AG08395 (cell line): Measurements from ENCODE around the gene NUDC.
A peak's percentile ranks its signal among the peaks of the same experiment; 100 is the strongest.

ENCODE experiments used
- DNase-seq: peaks from one replicate; pipeline ENCODE4 v3.0.0; 2012; ENCODE audit warnings: mixed read lengths, low spot score

NUDC gene

DNA sequence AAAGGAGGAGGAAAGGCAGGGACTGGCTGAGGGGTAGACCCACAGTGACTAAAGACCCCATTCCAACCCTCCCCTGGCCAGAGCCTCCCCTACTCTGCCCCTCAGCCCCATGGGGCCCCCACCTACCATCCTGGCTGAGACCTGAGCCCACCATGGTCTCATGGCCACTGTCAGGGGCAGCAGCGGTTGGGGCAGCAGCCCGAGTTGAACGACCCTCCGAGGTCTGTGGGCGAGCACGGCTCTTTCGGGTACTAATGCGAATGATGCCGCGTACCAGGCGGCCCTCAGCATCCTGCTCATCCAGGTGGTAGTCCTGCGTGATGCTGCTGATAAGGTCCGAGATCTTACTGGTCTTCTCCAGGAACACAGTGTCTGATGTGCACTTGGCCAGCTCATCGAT is 29.7 kb downstream of the NUDC start:
- no peak for DNase-seq

DNA sequence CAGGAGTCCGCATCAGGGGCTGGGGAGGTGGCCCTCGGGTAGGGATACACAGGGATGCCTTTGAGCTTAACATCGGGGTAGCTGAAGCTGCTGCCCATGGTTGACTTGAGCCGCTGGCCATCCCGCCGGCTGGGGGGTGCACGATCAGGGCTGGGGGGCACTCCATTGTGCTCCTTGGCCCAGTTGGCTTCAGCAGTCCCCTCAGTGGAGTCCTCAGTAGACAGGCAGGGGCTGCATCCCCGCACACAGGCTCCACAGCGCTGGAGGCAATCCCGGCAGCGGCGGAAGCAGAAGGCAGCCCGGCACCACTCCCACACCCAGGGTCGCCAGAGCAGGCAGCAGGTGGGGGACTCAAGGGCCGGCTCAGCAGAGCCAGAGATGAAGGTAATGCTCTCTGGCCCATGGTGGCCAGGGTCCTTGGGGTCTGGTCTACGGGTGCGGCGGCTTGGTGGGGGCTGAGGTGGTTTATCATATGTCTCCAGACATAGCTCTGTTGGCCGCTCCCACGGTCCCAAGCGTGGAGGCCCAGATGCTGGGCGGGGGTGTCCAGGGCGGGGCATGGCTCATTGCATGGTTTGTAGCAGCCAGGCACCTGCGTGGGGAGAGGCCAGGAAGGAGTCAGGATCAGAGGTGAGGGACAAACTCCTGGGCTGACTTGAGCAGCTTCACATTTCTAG is 30.4 kb downstream of the NUDC start:
- no peak for DNase-seq

DNA sequence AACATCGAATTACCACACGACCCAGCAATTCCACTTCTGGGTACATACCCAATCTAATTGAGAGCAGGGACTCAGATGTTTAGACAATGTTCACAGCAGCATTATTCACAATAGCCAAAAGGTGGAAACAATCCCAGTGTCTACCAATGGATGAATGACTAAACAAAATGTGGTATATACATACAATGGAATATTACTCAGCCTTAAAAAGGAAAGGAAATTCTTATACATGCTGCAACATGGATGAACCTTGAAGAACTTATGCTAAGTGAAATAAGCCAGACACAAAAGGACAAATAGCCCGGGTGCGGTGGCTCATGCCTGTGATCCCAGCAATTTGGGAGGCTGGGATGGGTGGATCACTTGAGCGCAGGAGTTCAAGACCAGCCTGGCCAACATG is 31.8 kb downstream of the NUDC start:
- DNase-seq: no peak

DNA sequence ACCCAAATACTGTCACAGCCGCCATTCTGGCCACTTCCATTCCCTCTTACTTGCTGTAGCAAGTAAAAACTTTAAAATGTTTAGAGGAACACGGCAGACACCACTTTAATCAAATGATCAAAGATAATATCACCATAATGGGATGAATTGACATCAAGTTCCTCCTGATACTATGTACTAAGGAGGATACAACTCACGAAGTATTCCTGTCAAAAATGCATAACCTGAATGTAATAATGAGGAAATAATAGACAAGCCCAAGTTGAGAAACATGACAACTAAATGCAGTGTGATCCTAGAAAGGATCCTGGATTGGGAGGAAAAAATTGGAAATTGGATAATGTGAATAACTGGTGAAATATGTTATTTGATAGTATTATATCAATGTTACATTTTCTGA is 34.8 kb downstream of the NUDC start:
- DNase-seq: no peak

DNA sequence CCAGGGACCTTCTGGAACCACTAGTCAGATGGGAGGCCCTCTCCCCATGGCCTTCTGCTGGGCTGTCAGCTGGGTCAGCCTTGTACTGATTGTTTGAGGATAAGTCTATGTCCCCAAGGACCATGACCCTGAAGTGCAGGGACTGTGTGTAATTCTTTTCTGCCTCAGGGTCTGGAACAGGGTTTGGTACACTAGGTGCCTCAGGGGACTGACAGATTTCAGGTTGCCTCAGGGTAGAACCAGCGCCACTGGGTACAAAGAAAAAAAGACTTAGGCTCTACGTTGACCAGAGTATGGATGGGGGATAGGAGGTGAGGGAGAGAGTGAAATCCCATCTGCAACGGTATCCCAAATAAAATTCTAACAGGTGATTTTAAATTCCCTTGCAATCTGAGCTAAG is 35.8 kb downstream of the NUDC start:
- DNase-seq: no peak

DNA sequence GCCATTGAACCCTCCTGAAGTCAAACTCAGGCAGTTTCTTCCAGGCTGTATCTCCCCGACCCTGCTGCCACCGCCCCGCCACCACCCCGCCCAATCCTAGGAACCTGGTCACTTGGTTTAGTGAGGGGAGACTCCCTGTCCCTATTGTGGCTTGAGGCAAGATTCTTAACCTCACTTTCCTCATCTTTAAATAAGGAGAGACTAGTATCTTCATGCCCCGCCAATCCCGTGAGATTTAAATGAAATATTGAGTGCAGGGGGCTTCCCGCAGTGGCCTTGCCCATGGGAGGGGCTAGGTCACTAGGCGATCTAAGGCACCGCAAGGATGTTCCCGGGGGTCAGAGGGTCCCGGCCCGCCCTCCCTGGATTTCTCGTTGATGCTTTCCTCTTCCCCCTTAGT is 37.7 kb downstream of the NUDC start:
- DNase-seq: no peak

DNA sequence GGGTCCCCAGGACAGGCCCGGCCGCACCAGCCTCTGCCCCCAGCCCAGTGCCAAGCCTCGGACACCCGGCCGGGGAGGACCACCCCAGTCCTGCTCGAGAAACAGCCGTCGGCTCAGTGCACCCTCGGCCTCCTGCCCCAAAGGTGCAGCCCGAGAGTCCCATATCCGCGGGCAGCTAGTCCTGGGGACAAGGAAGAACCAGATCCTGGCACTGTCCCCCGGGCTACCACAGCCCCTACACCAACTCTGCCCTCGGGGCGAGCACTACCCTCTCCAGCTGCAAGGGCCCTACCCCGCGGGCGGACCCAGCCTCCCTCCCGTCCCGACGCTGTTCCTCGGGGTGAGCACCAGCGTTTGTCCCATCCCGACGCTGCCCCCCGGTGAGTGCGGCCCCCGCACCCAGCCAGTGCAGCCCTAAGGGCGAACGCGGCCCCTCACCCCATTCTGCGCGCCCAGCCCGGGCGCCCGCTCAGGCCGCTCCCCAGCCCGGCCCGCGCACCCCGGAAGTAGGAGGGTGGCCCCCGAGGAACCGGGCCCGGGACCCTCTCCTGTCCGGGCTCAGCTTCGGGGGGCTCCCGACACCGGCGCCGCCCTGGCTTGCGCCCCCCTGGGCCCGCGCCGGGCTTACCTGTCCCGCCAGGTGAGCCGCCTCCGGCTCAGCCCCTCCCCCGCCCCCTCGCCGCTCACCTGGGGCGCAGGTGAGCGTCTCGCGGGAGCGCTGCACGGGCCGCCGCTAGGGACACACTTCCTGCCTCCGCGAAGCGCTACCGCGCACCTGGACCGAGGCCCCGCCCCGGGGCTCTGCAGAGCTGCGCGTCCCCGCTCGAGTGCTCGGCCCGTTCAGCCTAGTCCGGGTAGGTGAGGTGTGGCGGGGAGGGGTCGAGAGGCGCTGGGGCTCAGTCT is 38.4 kb downstream of the NUDC start, which contains the start of gene KDF1:
KDF1 (minus strand) TSS at position 747 of the 903 bp plus-strand sequence. CDS start 8,088 bp downstream, outside the sequence.
- DNase-seq: no peak

DNA sequence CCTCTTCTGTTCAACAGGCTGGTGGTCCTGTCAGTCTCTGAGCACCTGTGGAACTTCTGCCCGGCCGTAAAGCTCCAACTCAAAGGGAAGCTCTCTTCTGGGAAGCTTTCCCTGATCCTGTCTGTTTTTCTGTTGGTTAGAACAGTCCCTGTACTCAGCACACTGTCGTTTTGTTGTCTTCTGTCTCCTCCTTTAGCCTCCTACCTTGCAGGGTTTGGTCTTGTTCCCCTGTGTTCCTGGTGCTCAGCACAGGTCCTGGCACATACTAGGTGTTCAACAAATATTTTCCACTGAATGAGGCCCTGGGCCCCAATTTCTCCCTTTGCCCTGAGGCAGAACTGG is 39.1 kb downstream of the NUDC start:
- DNase-seq: no peak

DNA sequence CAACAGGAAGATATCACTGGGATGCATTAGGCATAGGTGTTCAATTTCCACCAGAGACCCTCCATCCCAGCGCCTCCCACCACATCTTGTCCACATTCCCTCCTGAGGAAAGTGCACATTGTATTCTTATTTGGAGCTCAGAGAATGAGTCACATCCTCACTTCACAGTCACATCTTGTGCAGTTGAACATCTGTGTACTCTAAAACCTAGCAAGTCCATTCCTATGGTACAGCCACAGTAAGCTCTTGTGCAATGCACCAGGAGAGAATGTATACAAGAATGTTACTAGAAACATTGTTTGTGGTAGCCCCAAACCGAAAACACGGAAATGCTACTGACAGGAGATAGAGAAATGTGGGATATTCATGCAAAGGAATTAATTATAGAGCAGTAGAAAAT is 40.3 kb downstream of the NUDC start:
- peak; percentile 88 for DNase-seq

DNA sequence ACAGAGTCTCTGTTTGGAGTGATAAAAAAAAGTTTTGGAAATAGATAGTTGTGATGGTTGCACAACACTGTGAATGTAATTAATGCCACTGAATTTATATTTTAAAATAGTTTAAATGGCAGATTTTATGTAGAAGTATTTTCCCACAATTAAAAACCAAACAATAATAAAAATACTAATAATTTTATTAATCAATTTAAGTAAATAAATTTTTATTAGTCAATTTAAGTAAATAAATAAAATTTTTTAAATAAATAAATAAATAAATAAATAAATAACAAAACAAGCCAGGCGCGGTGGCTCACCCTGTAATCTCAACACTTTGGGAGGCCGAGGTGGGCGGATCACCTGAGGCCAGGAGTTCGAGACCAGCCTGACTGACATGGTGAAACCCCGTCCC is 43.7 kb downstream of the NUDC start:
- no peak for DNase-seq

DNA sequence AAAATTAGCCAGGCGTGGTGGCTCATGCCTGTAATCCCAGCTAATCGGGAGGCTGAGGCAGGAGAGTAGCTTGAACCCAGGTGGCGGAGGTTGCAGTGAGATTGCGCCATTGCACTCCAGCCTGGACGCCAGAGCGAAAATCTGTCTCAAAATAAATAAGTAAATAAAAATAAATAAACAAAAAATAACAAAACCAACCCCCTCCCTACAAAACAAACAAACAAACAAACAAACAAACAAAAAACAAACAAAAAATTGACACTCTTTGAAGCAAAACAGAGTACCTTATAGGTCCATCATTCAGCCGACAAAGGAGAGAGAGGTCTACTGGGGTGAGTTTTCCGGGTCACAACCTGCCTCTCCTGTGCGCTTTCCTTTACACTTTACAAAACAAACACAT is 44.1 kb downstream of the NUDC start:
- DNase-seq: no peak

DNA sequence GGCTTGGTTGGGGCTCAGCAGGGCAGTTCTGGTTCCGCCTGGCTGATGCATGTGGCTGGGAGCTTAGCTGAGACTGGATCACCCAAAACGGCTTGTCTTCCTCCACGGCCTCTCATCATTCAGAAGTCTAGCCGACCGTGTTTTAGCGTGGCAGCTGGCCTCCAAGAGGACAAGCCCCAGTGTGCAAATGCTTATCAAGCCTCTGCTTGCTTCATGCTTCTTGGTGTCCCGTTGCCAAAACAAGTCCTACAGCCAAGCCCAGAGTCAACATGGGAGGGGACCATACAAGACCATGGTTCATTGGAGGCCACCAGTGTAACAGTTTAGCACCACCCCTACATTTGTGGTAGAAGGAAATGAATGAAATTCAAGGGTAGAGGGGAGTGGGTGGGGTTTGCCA is 49.3 kb downstream of the NUDC start:
- DNase-seq: no peak

DNA sequence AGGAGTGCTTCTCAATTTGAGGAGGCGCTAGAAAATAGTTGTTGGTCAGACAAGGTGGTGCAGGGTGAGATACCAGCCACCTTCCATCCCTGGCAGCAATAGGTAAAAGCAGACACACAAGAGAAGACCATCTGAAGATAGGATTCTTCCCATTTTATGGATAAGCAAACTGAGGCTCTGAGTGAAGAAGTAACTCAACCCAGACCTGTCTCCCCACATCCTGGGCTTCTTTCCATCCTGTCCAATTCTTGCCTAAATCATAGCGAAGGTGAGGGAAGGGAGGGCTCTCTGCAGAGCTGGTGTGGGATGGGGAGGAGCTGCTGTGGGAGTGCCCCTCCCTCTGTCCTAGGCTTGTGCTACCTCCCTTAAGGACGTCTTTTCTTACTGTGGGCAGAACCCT is 50.0 kb downstream of the NUDC start:
- DNase-seq: no peak

DNA sequence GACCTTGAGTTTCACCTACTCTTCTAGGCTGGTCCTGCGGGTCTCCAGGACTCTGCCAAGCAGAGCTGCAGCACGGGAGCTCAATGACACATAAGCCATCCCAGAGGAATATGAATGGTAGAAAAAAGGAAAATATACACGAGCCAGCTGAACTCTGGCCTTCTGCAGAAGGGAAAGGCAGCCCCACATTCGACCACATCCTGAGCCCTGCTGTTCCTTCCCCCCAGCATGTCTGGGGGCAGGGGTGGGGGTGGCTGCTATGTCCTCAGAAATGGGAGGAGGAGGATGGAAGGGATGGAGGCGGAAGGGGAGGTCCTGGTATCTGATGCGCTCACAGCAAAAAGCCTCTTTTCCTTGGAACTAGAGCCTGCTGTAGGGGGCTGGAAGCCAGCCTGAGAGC is 50.8 kb downstream of the NUDC start:
- no peak for DNase-seq

DNA sequence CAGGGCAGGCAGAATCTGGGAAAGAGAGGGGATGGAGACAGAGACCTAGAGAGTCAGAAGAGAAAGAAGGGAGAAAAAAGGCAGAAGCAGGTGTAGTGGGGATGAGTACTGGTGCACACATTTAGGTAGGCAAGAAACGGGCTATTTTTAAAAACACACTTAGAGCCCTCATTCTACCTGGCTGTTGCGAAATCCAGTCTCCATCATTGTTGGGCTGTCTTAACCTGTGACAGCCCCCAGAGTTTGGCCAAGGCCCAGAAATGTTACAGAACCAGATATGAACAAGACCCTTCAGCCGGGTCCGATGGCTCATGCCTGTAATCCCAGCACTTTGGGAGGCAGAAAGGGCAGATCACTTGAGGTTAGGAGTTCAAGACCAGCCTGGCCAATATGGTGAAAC is 51.3 kb downstream of the NUDC start:
- DNase-seq: no peak

DNA sequence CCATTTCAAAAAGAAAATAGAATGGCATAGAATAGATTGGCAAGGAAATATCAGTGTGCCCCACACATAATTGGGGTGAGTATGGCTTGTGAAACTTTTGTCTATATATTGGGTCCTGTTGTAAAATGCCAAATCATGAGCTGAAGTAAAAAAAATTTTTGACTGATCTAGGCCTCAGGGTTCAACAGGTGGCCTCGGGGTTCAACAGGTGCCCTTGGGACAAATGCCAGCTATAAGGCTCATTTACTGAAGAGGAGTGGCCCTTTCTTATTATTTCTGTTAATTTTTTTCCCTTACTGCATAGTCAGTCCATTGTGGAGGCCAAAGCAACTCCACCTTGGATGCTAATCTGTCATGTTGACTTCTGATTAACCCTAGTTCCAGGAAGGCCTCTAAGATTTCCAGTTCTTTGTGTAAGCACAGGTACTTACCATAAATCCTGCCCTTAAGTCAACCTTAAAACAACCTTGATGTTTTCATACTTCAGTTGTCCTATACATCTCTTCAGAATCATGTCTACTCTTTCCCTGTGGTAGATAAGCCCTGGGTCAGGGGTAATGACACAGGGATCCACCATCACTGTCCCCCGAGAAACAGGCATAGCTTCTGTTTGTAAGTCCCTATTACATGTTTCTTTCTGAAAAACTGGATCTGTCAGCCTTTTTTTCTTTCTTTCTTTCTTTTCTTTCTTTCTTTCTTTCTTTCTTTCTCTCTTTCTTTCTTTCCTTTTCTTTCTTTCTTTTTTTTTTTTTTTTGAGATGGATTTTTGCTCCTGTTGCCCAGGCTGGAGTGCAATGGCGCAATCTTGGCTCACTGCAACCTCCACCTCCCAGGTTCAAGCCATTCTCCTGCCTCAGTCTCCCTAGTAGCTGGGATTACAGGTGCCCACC is 55.3 kb downstream of the NUDC start:
- DNase-seq: no peak

DNA sequence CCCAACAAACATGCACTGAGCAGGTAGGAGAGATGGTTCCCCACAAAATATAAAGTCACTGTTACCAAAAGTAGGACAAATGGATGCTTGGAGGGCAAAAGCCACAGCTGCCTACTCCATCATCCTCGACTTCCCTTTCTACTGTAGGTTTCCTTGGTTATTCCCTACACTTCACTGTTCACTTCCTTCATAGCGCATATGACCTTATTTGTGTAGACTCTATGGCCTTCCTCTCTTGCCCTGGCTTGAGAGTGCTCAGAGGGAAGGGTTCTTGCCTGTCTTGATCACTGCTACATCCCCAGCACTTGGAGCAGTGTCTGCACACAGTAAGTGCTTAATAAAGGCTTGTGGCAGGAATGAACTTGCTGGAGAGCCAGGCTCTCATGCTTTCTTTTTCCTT is 57.4 kb downstream of the NUDC start:
- no peak for DNase-seq

DNA sequence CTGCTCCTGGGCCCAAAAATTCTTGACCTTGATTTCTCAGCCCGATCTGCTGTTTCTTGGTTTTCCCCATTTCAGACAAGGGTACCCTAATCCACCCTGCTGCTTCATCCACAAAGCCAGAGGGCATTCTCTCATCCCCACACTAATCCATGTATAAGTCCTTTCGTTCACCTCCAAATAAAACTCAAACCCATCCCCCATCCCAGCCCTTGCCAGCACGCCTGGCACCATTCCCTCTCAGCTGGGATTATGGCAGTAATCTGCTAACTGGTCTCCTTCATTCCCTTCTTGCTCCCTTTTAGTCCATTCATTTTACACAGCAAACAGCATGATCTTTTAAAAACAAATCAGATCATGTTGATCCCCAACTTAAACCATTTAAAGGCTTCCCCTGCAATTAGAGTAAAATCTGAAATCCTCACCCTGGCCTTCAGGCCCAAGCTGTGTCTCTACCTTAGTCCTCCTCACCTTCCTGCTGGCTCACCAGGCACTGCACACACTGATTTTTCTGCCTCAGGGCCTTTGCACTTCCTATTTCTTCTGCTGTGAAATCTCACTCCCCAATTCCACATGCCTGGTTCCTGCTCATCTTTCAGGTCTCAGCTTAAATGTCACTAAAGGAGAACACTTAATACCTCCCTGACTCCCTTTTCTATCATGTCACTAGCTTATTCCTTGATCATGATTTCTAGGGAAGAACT is 59.8 kb downstream of the NUDC start:
- DNase-seq: no peak

DNA sequence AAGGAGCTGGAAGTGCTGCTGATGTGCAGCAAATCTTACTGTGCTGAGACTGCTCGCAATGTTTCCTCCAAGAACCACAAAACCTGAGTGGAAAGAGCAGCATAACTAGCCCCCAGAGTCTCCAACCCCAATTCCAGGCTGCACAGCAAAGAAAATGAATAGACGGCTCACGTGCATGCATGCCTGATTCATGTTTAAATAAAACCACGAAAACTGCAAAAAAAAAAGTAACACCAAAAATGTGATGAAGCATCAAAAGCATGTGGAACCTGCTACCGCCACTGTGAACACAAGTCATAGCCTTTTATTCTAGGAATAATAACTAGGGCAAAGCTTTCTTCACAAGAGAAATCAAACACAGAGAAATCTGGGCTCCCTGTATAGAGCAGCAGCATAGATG is 62.3 kb downstream of the NUDC start:
- DNase-seq: no peak

DNA sequence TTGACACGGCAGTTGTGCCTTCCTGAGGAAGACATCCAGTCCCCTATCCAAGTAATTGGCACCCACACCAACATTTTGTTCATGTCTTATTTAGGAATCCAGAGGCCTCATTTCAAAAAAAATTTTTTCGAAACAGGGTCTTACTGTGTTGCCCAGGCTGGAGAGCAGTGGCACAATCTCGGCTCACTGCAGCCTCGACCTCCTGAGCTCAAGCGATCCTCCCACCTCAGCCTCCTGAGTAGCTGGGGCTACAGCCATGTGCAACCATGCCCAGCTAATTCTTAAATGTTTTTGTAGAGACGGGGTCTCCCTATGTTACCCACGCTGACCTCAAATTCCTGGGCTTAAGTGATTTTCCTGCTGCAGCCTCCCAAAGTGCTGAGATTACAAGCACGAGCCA is 62.7 kb downstream of the NUDC start:
- DNase-seq: no peak

DNA sequence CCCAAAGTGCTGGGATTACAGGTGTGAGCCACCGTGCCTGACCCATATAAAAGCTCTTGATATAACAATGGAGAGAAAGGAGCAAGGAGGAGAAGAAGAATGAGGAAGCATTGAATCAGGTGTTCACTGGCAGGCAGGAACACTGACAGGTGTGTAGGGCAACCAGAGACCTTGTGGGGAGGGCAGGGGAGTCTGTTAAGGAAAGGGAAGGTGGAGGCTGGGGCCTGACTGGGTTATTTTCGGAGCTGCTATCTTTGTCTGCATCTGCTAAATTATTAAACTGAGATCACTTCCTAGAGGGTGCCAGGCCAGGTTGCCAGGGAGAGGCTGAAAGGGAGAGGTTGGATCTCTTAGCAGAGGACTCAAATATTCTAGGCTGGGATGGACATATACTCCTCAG is 65.1 kb downstream of the NUDC start:
- DNase-seq: no peak
